Measurements from ENCODE around the gene PRCC.

DNA sequence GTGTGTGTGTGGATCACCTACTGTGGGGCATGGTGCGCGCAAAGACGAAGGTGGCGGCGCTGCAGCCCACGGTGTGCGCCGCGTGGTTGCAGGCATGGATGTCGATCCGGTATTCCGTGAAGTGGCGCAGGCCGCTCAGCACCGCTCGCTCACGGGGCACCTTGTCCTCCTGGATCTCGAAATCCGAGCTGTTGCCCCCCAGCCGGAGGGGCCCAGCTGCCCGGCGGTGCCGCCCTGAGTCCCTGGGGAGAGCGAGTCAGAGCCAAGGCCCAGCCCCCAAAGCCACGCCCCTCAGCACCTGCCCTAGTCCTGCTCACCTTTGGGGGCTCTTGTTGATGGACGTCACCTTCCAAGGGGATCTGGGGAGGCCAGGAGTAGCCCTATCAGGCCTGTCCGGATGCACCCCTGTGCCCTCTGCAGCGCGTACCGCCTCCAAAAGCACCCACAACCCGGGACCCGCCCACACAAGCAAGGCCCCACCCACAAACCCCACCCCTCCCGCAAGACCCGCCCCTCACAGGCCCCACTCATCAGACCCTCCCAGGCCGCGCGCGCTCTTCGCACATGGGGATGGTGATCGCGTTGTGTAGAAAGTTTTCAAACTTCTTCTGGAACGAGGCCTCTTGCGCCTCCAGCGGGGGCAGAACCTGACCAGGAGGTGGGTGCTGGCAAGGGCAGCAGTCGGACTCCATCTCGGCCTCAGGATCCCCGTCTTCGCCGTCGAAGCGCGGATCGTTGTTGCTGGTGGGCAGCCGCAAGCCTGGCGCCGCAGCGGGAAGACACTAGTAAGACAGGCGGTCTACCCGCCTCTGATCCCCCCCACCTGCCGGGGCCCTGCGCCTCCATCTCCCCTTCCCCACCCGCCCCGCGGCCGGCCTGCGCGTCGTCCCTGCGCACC lies 78.0 kb downstream of the PRCC start:
- TF ChIP-seq YY1 (IDR thresholded peaks at IDR 0.05; ENCODE audit: insufficient read depth, insufficient read length) (no peak), SUZ12 (IDR thresholded peaks at IDR 0.05; ENCODE audit: extremely low read depth, insufficient read depth, insufficient read length) (no peak), ZNF274 (IDR thresholded peaks at IDR 0.05; ENCODE audit: low read depth, low read length) (no peak)
